ENCODE measurements around the gene OR4M1.
"Not testable (repeated sequence)": the region's sequence is repeated elsewhere in the genome, so short reads cannot be mapped to it uniquely, and the experiment has no call there.

OR4M1 gene

GRCh38 chr14:19773204-19773603 is at the start of gene OR4M1:
Gene OR4M1 (plus strand): TSS chr14:19773504. CDS start chr14:19780323, 6,819 bp downstream.
- H3K4me3 ChIP-seq (ENCODE audit: low read depth, low read length); DNase-seq; in situ Hi-C loops (cut with HindIII; ENCODE audit: low pct_ligation_motif_present, low sequenced_read_pairs); H3K27me3 ChIP-seq (replicated peaks); H3K36me3 ChIP-seq (replicated peaks); H3K27ac ChIP-seq: not testable (repeated sequence)

GRCh38 chr14:19729359-19729758 is 43.9 kb upstream of the OR4M1 start:
- Histone ChIP-seq H3K27ac (no peak overlapping the region), H3K36me3 (replicated peaks) (no peaks in the 10 kb centered on the region), H3K4me3 (ENCODE audit: low read depth, low read length) (no peak overlapping the region), H3K27me3 (replicated peaks) (no peaks in the 10 kb centered on the region)
- TF ChIP-seq CTCF (IDR thresholded peaks at IDR 0.05; ENCODE audit: low read depth, low read length, missing control alignments): no peak
- DNase-seq: no peak
- in situ Hi-C loops (cut with HindIII; ENCODE audit: low pct_ligation_motif_present, low sequenced_read_pairs): no loop called here

- no peak for TF ChIP-seq CTCF (IDR thresholded peaks at IDR 0.05; ENCODE audit: low read depth, low read length, missing control alignments)
- Histone ChIP-seq H3K4me3 (ENCODE audit: low read depth, low read length) (no peak overlapping the region), H3K36me3 (replicated peaks) (no peaks in the 10 kb centered on the region), H3K27me3 (replicated peaks) (no peaks in the 10 kb centered on the region), H3K27ac (no peak overlapping the region)
- in situ Hi-C loops (cut with HindIII; ENCODE audit: low pct_ligation_motif_present, low sequenced_read_pairs): no loop called here
- DNase-seq: no peak
These were observed 43.5 kb upstream of the OR4M1 start for GRCh38 chr14:19729763-19730162.

- DNase-seq; H3K27me3 ChIP-seq (replicated peaks); H3K36me3 ChIP-seq (replicated peaks); in situ Hi-C loops (cut with HindIII; ENCODE audit: low pct_ligation_motif_present, low sequenced_read_pairs); H3K27ac ChIP-seq; H3K4me3 ChIP-seq (ENCODE audit: low read depth, low read length): not testable (repeated sequence)
These were observed 39.4 kb upstream of the OR4M1 start for GRCh38 chr14:19733893-19734292.

- H3K27ac ChIP-seq: no peak within 1 kb of the TSS
- in situ Hi-C loops (cut with HindIII; ENCODE audit: low pct_ligation_motif_present, low sequenced_read_pairs): no loop called here
- TF ChIP-seq CTCF (IDR thresholded peaks at IDR 0.05; ENCODE audit: low read depth, low read length, missing control alignments): no peak
- no peak within 1 kb of the TSS for H3K4me3 ChIP-seq (ENCODE audit: low read depth, low read length)
- H3K36me3 ChIP-seq (replicated peaks): no peaks in the 10 kb centered on the region
- H3K27me3 ChIP-seq (replicated peaks): no peaks in the 10 kb centered on the region
- DNase-seq: no peak
These were observed 30.0 kb upstream of the OR4M1 start, which contains the start of gene OR4Q3 for GRCh38 chr14:19743256-19743655. Gene OR4Q3 (plus strand): TSS chr14:19743571.

- H3K27ac ChIP-seq; DNase-seq; H3K36me3 ChIP-seq (replicated peaks); H3K27me3 ChIP-seq (replicated peaks); H3K4me3 ChIP-seq (ENCODE audit: low read depth, low read length); in situ Hi-C loops (cut with HindIII; ENCODE audit: low pct_ligation_motif_present, low sequenced_read_pairs): not testable (repeated sequence)
These were observed 21.0 kb upstream of the OR4M1 start for GRCh38 chr14:19752316-19752715.

- Histone ChIP-seq H3K36me3 (replicated peaks) (no peaks in the 10 kb centered on the region), H3K27ac (no peak overlapping the region), H3K4me3 (ENCODE audit: low read depth, low read length) (no peak overlapping the region), H3K27me3 (replicated peaks) (no peaks in the 10 kb centered on the region)
- no peak for TF ChIP-seq CTCF (IDR thresholded peaks at IDR 0.05; ENCODE audit: low read depth, low read length, missing control alignments)
- no peak for DNase-seq
- in situ Hi-C loops (cut with HindIII; ENCODE audit: low pct_ligation_motif_present, low sequenced_read_pairs): no loop called here
These were observed 19.1 kb upstream of the OR4M1 start for GRCh38 chr14:19754172-19754571.

GRCh38 chr14:19771491-19771890 is 1.8 kb upstream of the OR4M1 start:
- H3K4me3 ChIP-seq (ENCODE audit: low read depth, low read length); H3K36me3 ChIP-seq (replicated peaks); in situ Hi-C loops (cut with HindIII; ENCODE audit: low pct_ligation_motif_present, low sequenced_read_pairs); H3K27ac ChIP-seq; H3K27me3 ChIP-seq (replicated peaks); DNase-seq: not testable (repeated sequence)

All from brain microvascular endothelial cell (primary cell).